Naive B cell (primary cell): ENCODE results near the gene F2RL3. TPM values are rescaled to one million over a fixed set of nuclear protein-coding genes. Genes with fewer than 3 reads are reported as not detected.
A peak's percentile ranks its signal among the peaks of the same experiment; 100 is the strongest.
"Not testable (repeated sequence)": the region's sequence is repeated elsewhere in the genome, so short reads cannot be mapped to it uniquely, and the experiment has no call there.

Experiments used
- ATAC-seq, 2 donors: fragments of 150-1000 bp; cut with Tn5 transposase; 2 replicates each; pipeline ENCODE4 v1.10.0; 2021; ENCODE audit warnings: low read depth in 2 of 2, mild to moderate bottlenecking in 2 of 2, moderate library complexity in 2 of 2
- DNase-seq: peaks from one replicate; pipeline ENCODE4 v3.0.0; 2022
- H3K27ac Mint-ChIP-seq, 6 donors: one replicate each; pipeline ENCODE4 v1.8.0; 2020 to 2022; ENCODE audit warnings: mild to moderate bottlenecking in 6 of 6, mixed read lengths in 6 of 6, moderate library complexity in 5 of 6, inconsistent platforms in 2 of 6
- H3K27me3 Mint-ChIP-seq, 3 donors: one replicate each; pipeline ENCODE4 v1.8.0; 2021 to 2022; ENCODE audit warnings: mixed read lengths in 3 of 3, mild to moderate bottlenecking in 1 of 3
- H3K36me3 Mint-ChIP-seq, 2 donors: one replicate each; pipeline ENCODE4 v1.8.0; 2020 to 2022; ENCODE audit warnings: mixed read lengths in 2 of 2, inconsistent platforms in 1 of 2, mild to moderate bottlenecking in 1 of 2
- H3K4me1 Mint-ChIP-seq, 3 donors: one replicate each; pipeline ENCODE4 v1.8.0; 2020 to 2022; ENCODE audit warnings: mixed read lengths in 3 of 3, inconsistent platforms in 1 of 3, mild to moderate bottlenecking in 1 of 3, moderate library complexity in 1 of 3
- H3K4me3 Mint-ChIP-seq, 8 donors: one replicate each; pipeline ENCODE4 v1.8.0; 2020 to 2022; ENCODE audit warnings: mild to moderate bottlenecking in 8 of 8, mixed read lengths in 8 of 8, moderate library complexity in 8 of 8, inconsistent platforms in 2 of 8
- H3K9me3 Mint-ChIP-seq, 7 donors: one replicate each; pipeline ENCODE4 v1.8.0; 2020 to 2022; ENCODE audit warnings: mixed read lengths in 7 of 7, mild to moderate bottlenecking in 5 of 7, inconsistent platforms in 2 of 7, moderate library complexity in 1 of 7
- polyA plus RNA-seq, 6 donors: library from polyadenylated mRNA; unstranded; fragments of 300-500 nt; fragmentation: Illumina TruSeq; gene quantifications; one replicate each; pipeline ENCODE4 v1.2.3, GENCODE V29; 2021; ENCODE audit warnings: low read depth in 6 of 6

The F2RL3 gene
- polyA plus RNA-seq, 6 donors from 2014 or later = 0.17 TPM; not detected in 5

- no peak overlapping the region for H3K4me3 Mint-ChIP-seq
- peaks cover 7 to 27% (median 16%) of the 10 kb centered on the region in 7 donors for H3K9me3 Mint-ChIP-seq
- DNase-seq (no peak), ATAC-seq (no peak)
- H3K4me1 Mint-ChIP-seq = no peaks in the 10 kb centered on the region
- H3K27ac Mint-ChIP-seq = no peak overlapping the region
- peaks cover 4 to 22% (median 18%) of the 10 kb centered on the region in 3 donors for H3K27me3 Mint-ChIP-seq
- peaks cover 0 to 18% of the 10 kb centered on the region in 2 donors for H3K36me3 Mint-ChIP-seq
These were observed 33.8 kb downstream of the F2RL3 start for GRCh38 chr19:16922592-16922934.

DNA sequence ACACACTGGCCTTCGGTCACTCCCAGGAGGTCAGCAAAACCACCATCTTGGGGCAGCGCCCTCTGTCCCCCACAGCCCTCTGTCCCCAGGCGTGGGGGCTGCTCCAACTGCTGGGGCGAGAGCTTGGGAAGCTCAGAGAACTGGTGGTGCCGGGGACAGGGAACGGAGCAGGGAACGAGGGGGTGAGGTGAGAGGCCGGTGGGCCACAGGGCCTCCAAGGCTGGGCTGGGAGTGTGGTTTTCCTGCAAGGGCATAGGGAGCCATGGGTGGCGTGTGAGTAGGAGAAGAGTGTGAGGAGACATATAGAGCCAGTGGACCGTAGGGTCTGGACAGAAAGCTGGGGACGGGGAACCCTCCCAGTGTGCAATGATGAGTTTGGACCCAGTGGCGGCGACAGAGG lies 34.1 kb downstream of the F2RL3 start:
- Mint-ChIP-seq H3K4me3 (no peak overlapping the region), H3K4me1 (no peaks in the 10 kb centered on the region), H3K9me3 (peaks cover 7 to 27% (median 16%) of the 10 kb centered on the region in 7 donors), H3K27ac (peak overlapping the region in 1 of 6 donors; percentile 76), H3K27me3 (peaks cover 4 to 22% (median 22%) of the 10 kb centered on the region in 3 donors), H3K36me3 (peaks cover 0 to 19% of the 10 kb centered on the region in 2 donors)
- no peak for ATAC-seq
- no peak for DNase-seq

- peaks cover 15 to 33% (median 21%) of the 10 kb centered on the region in 7 donors for H3K9me3 Mint-ChIP-seq
- peaks cover 0 to 27% of the 10 kb centered on the region in 2 donors for H3K36me3 Mint-ChIP-seq
- peaks cover 11 to 42% (median 41%) of the 10 kb centered on the region in 3 donors for H3K27me3 Mint-ChIP-seq
- ATAC-seq = no peak
- H3K4me1 Mint-ChIP-seq = no peaks in the 10 kb centered on the region
- DNase-seq = no peak
- no peak overlapping the region for H3K27ac Mint-ChIP-seq
- no peak overlapping the region for H3K4me3 Mint-ChIP-seq
These were observed 39.1 kb downstream of the F2RL3 start for GRCh38 chr19:16927883-16928282.

- H3K4me1 Mint-ChIP-seq = no peaks in the 10 kb centered on the region
- peaks cover under 1 to 27% of the 10 kb centered on the region in 2 donors for H3K36me3 Mint-ChIP-seq
- no peak for DNase-seq
- peaks cover 16 to 38% (median 21%) of the 10 kb centered on the region in 7 donors for H3K9me3 Mint-ChIP-seq
- ATAC-seq = no peak
- no peak overlapping the region for H3K27ac Mint-ChIP-seq
- H3K4me3 Mint-ChIP-seq = no peak overlapping the region
- peaks cover 11 to 41% (median 41%) of the 10 kb centered on the region in 3 donors for H3K27me3 Mint-ChIP-seq
These were observed 39.6 kb downstream of the F2RL3 start for GRCh38 chr19:16928351-16928750.

GRCh38 chr19:16928916-16929315 lies 40.1 kb downstream of the F2RL3 start:
- H3K4me1 Mint-ChIP-seq = no peaks in the 10 kb centered on the region
- no peak for ATAC-seq
- H3K36me3 Mint-ChIP-seq = peaks cover 5 to 27% of the 10 kb centered on the region in 2 donors
- peaks cover 11 to 41% (median 41%) of the 10 kb centered on the region in 3 donors for H3K27me3 Mint-ChIP-seq
- DNase-seq = no peak
- peaks cover 19 to 43% (median 26%) of the 10 kb centered on the region in 7 donors for H3K9me3 Mint-ChIP-seq
- no peak overlapping the region for H3K4me3 Mint-ChIP-seq
- no peak overlapping the region for H3K27ac Mint-ChIP-seq

DNA sequence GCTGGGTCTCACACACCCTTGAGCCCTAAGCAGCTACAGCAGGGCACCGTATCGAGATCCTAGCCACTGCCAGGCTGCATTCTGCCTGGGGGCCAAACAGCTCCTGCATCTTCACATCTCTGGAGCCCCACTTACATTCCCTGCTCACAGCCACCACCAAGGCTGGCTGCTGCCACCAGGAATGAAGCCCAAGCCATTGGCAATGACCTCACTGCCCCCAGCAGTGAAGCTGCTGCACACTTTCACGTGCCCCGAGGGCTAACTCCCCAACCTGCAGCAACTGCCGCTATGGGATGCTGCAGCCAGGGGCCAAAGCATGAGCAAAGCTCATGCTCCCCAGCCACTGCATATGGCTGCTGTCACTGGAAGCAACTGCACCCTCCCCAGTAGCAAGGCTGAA lies 42.0 kb downstream of the F2RL3 start:
- H3K9me3 Mint-ChIP-seq = peaks cover 28 to 52% (median 37%) of the 10 kb centered on the region in 7 donors
- H3K27me3 Mint-ChIP-seq = peaks cover 11 to 41% (median 41%) of the 10 kb centered on the region in 3 donors

DNA sequence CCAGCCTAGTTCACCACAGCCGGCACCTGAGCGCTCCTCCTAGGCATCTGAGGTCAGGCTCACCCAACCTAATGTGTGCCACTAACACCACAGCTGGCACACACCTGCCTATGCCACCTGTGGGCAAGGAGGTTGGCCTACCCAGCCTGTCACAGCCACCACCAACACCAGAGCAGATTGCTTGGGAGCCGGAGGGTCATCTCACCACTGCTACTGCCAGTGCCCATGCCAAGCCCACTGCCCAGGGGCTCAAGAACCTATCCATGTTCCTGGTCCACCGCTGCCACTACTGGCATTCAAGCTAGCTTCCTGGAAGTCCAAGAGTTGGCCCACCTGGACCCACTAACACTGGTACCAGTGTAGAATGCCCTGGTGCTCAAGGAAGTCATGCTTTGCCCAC lies 42.5 kb downstream of the F2RL3 start:
- H3K9me3 Mint-ChIP-seq = peaks cover 28 to 57% (median 42%) of the 10 kb centered on the region in 7 donors
- no peak for DNase-seq
- H3K36me3 Mint-ChIP-seq = peaks cover 5 to 40% of the 10 kb centered on the region in 2 donors
- no peaks in the 10 kb centered on the region for H3K4me1 Mint-ChIP-seq
- ATAC-seq = no peak
- no peak overlapping the region for H3K27ac Mint-ChIP-seq
- peaks cover 11 to 41% (median 40%) of the 10 kb centered on the region in 3 donors for H3K27me3 Mint-ChIP-seq
- no peak overlapping the region for H3K4me3 Mint-ChIP-seq

More for the DNA sequence above, 42.0 kb downstream of the F2RL3 start:
- H3K4me3 Mint-ChIP-seq = no peak overlapping the region
- no peak for ATAC-seq
- H3K36me3 Mint-ChIP-seq = peaks cover 5 to 41% of the 10 kb centered on the region in 2 donors
- no peak overlapping the region for H3K27ac Mint-ChIP-seq
- no peaks in the 10 kb centered on the region for H3K4me1 Mint-ChIP-seq
- DNase-seq = no peak

GRCh38 chr19:16934489-16934888 lies 45.7 kb downstream of the F2RL3 start:
- no peak for DNase-seq
- no peak for ATAC-seq
- Mint-ChIP-seq H3K36me3 (peaks cover 5 to 13% of the 10 kb centered on the region in 2 donors), H3K27ac (no peak overlapping the region), H3K4me3 (no peak overlapping the region), H3K4me1 (no peaks in the 10 kb centered on the region), H3K9me3 (peaks cover 25 to 52% (median 36%) of the 10 kb centered on the region in 7 donors), H3K27me3 (peaks cover 11 to 16% (median 16%) of the 10 kb centered on the region in 3 donors)

DNA sequence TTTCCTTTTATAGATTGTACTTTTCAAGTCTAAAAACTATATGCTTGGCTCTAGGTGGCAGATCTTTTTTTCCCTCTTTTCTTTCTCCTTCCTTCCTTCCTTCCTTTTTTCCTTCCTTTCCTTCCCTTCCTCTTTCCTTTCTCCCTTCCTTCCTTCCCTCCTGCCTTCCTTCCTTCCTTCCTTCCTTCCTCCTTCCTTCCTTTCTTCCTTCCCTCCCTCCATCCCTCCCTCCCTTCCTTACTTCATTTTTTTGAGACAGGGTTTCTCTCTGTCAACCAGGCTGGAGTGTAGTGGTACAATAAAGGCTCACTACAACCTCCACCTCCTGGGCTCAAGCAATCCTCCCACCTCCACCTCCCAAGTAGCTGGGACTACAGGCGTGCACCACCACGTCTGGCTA lies 48.1 kb downstream of the F2RL3 start:
- DNase-seq (no peak), ATAC-seq (no peak)
- peaks cover 5 to 13% of the 10 kb centered on the region in 2 donors for H3K36me3 Mint-ChIP-seq
- H3K4me3 Mint-ChIP-seq = no peak overlapping the region
- H3K27me3 Mint-ChIP-seq = peaks cover 0 to 8% (median 7%) of the 10 kb centered on the region in 3 donors
- H3K9me3 Mint-ChIP-seq = peaks cover 21 to 46% (median 36%) of the 10 kb centered on the region in 7 donors
- H3K27ac Mint-ChIP-seq = no peak overlapping the region
- no peaks in the 10 kb centered on the region for H3K4me1 Mint-ChIP-seq

DNA sequence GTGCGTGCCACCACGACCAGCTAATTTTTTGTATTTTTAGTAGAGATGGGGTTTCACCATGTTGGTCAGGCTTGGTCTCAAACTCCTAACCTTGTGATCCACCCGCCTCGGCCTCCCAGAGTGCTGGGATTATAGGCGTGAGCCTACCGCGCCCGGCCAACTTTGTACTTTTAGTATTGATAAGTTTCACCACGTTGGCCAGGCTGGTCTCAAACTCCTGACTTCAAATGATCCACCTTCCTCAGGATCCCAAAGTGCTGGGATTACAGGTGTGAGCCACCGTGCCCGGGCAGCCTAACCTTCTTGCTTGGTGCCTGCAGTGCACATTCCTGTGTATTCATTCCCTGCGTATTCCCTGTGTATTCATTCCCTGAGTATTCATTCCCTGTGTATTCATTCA lies 49.0 kb downstream of the F2RL3 start:
- ATAC-seq, DNase-seq, H3K27me3 Mint-ChIP-seq, H3K4me1 Mint-ChIP-seq, H3K27ac Mint-ChIP-seq: not testable (repeated sequence)
- H3K36me3 Mint-ChIP-seq = peaks cover 5 to 13% of the 10 kb centered on the region in 2 donors
- H3K4me3 Mint-ChIP-seq = peak overlapping the region in 1 of 8 donors; percentile 22
- H3K9me3 Mint-ChIP-seq = peaks cover 18 to 38% (median 34%) of the 10 kb centered on the region in 7 donors

DNA sequence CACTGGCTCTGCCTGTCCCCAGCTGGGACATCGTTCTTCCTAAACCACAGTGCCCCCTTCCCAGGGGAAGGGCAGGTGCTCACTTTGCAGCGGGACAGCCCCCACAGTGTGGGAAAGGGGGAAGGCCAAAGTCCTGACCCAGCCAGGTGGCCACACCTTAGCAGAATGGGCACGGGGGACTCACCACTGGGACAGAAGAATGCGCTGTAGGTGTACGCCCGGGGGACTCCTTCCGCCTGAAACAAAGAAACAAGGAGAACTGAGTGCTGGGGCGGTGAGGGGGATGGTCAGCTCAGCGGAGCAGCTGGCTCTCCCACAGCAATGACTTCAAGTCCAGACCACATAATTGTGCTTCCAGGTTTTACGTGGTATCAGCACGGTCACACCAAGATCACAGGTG lies 49.4 kb downstream of the F2RL3 start:
- no peak for DNase-seq
- Mint-ChIP-seq H3K4me3 (no peak overlapping the region), H3K36me3 (peaks cover 5 to 13% of the 10 kb centered on the region in 2 donors), H3K9me3 (peaks cover 18 to 36% (median 31%) of the 10 kb centered on the region in 7 donors), H3K4me1 (no peaks in the 10 kb centered on the region), H3K27ac (no peak overlapping the region), H3K27me3 (peaks cover 0 to 8% (median 7%) of the 10 kb centered on the region in 3 donors)
- ATAC-seq = no peak

DNA sequence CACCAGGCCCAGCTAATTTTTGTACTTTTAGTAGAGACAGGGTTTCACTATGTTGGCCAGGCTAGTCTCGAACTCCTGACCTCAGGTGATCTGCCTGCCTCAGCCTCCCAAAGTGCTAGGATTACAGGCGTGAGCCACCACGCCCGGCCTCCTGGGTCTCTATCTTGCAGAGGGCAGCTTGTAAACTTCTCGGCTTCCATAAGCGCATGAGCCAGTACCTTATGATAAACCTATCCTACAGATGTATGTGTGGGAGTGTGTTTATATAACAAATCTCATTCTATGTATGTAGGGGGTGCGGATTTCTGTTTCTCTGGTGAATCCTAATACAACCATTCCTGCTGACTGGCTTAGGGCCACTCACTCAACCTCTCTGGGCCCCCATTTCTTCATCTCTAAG lies 51.3 kb downstream of the F2RL3 start:
- not testable (repeated sequence) for H3K4me3 Mint-ChIP-seq, DNase-seq, ATAC-seq, H3K27ac Mint-ChIP-seq, H3K4me1 Mint-ChIP-seq, H3K36me3 Mint-ChIP-seq, H3K27me3 Mint-ChIP-seq
- H3K9me3 Mint-ChIP-seq = peaks cover 9 to 21% (median 14%) of the 10 kb centered on the region in 7 donors

- Mint-ChIP-seq H3K4me3 (peak overlapping the region in 1 of 8 donors; percentile 41), H3K36me3 (peaks cover 0 to 1% of the 10 kb centered on the region in 2 donors), H3K9me3 (peaks cover 4 to 16% (median 9%) of the 10 kb centered on the region in 7 donors), H3K4me1 (no peaks in the 10 kb centered on the region), H3K27ac (peak overlapping the region in 1 of 6 donors; percentile 8), H3K27me3 (peaks cover 0 to 8% (median 7%) of the 10 kb centered on the region in 3 donors)
- no peak for DNase-seq
- no peak for ATAC-seq
These were observed 51.8 kb downstream of the F2RL3 start for GRCh38 chr19:16940626-16941025.
